ENCODE data around the gene HIBCH.
"Not testable (repeated sequence)": the region's sequence is repeated elsewhere in the genome, so short reads cannot be mapped to it uniquely, and the experiment has no call there.

Gene HIBCH

GRCh38 chr2:190308031-190308430 is 11.6 kb downstream of the HIBCH start:
- no peak for DNase-seq (ENCODE audit: low read depth in 2 of 2, low spot score in 1 of 2)

- DNase-seq (ENCODE audit: low read depth in 2 of 2, low spot score in 1 of 2) = no peak
Observed at GRCh38 chr2:190304404-190304803, 15.2 kb downstream of the HIBCH start.

GRCh38 chr2:190303647-190304046 is 16.0 kb downstream of the HIBCH start:
- no peak for DNase-seq (ENCODE audit: low read depth in 2 of 2, low spot score in 1 of 2)

DNA sequence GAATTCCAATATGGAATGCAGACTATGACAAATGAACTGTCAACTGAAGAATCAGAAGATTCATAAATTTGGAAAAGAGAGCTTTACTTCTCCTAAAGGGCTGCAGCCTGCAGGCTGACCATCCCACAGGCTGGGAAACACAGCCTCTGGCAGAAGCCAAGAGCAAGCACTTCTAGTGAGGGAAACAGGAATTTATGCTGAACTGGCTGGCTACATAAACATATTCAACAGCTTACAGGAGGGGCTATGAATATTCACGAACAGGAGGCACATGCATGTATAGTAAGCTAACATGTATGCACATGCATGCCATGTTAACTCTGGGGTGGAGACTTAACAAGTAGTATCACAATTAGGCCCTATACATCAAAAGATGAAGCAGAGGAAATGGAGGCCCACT is 17.6 kb downstream of the HIBCH start:
- DNase-seq (ENCODE audit: low read depth in 2 of 2, low spot score in 1 of 2) = no peak

GRCh38 chr2:190301032-190301431 is 18.6 kb downstream of the HIBCH start:
- no peak for DNase-seq (ENCODE audit: low read depth in 2 of 2, low spot score in 1 of 2)

DNA sequence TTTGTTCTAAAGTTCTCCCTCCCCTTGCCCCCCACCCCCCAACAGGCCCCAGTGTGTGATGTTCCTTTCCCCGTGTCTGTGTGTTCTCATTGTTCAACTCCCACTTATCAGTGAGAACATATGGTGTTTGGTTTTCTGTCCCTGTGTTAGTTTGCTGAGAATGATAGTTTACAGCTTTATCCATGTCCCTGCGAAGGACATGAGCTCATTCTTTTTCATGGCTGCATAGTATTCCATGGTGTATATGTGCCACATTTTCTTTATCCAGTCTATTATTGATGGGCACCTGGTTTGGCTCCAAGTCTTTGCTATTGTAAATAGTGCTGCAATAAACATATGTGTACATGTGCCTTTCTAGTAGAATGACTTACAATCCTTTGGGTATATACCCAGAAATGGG is 21.7 kb downstream of the HIBCH start:
- not testable (repeated sequence) for DNase-seq (ENCODE audit: low read depth in 2 of 2, low spot score in 1 of 2)

DNA sequence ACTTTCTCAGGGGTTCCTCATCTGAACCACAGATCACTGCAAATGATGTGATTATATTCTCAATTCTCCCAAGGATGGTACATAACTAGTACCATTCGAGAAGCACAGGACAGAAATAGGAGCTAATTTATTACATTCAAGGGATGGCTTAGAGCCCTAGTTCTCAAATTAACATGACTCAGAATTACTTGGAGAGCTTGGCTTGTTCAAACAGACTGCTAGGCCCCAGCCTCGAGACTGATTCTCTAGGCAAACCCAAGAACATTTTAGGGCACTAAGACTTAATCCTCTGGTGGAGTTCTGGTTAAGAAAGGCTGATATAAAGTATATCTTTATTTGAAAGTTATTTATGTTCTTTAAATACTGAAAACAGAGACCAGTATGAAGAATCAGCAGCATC is 35.8 kb downstream of the HIBCH start:
- DNase-seq (ENCODE audit: low read depth in 2 of 2, low spot score in 1 of 2) = no peak

DNA sequence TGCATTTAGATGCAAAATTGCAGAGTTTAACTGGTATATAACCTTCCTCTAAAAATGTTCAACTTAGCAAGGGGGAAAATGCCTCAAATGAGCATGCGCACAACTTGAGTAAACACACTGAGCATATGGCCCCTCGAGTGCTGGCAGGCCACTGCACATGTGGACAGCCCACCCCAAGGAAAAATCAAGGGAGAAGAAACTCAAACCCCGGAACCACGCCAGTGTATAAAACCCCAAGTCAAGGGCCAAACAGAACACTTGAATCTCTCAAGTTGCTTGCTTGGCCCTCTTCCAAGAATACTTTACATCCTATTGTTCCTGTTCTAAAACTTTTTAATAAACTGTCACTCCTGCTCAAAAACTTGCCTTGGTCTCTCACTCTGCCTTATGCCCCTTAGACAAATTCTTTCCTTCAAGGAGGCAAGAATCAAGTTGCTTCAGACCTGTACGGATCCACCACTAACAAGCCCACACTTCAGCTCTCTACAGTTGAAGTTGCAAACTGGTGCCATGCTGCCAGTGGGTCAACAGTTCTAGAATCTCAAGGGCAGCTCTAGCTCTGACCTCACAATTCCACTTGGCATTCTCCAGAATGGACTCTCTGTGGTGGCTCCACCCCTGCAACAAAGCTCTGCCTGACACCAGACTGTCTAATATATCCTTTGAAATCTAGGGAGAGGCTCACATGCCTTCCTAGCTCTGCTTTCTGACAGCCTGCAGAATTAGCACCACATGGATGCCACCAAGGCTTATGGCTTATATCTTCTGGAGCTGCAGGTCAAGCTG is 38.9 kb downstream of the HIBCH start:
- no peak for DNase-seq (ENCODE audit: low read depth in 2 of 2, low spot score in 1 of 2)

DNA sequence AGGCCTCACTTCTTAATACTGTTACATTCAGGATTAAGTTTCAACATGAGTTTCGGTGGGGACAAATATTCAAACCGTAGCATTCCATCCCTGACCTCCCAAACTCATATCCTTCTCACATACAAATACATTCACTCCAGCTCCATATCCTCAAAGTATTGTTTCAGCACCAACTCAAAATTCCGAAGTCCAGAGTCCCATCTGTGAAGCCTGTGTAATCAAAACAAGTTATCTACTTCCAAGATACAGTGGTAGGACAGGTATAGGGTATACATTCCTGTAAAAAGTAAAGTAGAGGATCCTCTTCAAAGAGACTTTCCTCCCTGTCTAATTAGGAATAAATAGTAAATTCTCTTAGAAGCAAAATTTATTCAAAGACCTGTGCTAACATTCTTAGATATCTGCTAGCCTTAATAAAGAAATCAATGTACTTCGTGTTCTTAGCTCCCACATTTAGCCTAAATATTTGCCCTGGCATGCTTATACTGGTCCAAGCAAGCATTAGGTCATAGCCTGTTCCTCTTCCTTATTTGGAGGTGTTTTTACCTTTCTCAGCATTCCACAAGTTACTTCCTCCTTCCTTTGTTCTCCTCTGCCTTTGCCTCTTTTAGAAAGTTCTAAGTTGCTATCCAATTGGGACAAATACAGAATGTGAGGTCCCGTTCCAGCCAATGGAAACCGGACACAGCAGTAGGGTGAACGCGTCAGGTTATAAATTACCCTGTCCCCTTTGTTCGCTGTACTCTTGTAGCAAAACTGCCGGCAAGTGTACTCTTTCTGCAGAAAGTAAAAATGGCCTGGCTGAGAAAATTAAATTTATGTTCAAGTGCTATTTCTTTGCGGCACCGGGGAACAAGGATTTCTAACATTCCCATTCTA is 40.1 kb downstream of the HIBCH start:
- not testable (repeated sequence) for DNase-seq (ENCODE audit: low read depth in 2 of 2, low spot score in 1 of 2)

- DNase-seq (ENCODE audit: low read depth in 2 of 2, low spot score in 1 of 2) = no peak
Observed at GRCh38 chr2:190277234-190278112, 42.2 kb downstream of the HIBCH start.

- no peak for DNase-seq (ENCODE audit: low read depth in 2 of 2, low spot score in 1 of 2)
Observed at GRCh38 chr2:190272457-190272842, 47.2 kb downstream of the HIBCH start.

DNA sequence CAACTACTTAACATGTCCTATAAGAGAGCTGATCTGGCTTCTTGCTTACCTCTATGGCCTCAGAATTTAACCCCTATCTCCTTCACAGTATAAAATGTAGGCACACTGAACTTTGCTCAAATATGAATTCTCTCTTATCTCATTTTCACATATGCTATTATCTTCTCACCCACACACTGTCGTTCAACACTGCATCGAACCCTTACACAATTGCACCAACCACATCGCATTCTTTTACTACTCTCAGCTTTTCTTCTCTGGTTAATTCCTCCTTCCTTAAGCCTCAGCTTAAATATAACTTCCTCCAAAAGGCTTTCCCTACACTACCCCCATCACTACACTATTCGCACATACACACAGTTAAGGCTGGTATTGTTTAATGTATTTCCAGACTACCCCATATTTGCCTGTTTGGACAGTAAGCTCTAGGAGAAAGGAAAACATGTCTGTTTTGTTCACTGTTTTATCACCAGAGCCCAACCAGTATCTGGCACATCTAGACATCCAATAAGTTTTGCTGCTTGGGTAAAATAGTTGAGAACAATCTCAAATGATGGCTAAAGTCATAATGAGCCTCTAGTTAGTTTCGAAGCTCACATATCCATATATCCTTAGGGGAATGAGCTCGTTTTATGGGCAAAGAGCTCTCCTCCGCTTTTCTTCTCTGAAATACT is 47.7 kb downstream of the HIBCH start:
- no peak for DNase-seq (ENCODE audit: low read depth in 2 of 2, low spot score in 1 of 2)

GRCh38 chr2:190270298-190270697 is 49.3 kb downstream of the HIBCH start:
- no peak for DNase-seq (ENCODE audit: low read depth in 2 of 2, low spot score in 1 of 2)

GRCh38 chr2:190269699-190270098 is 49.9 kb downstream of the HIBCH start:
- not testable (repeated sequence) for DNase-seq (ENCODE audit: low read depth in 2 of 2, low spot score in 1 of 2)

- no peak for DNase-seq (ENCODE audit: low read depth in 2 of 2, low spot score in 1 of 2)
Observed at GRCh38 chr2:190267302-190267701, 52.3 kb downstream of the HIBCH start.

DNA sequence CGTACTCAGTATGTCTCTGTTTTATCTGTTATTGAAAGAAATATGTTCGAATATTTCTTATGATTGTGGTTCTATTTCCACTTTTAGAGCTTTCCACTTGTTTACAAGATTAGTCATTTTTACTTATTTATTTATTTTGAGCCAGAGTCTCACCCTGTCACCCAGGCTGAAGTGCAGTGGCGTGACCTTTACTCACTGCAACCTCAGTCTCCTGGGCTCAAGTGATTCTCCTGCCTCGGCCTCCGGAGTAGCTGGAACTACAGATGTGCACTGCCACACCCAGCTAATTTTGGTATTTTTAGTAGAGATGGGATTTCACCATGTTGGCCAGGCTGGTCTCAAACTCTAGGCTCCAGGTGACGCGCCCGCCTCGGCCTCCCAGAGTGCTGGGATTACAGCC is 53.3 kb downstream of the HIBCH start:
- DNase-seq (ENCODE audit: low read depth in 2 of 2, low spot score in 1 of 2) = no peak

- DNase-seq (ENCODE audit: low read depth in 2 of 2, low spot score in 1 of 2) = no peak
Observed at GRCh38 chr2:190261851-190262250, 57.8 kb downstream of the HIBCH start.

GRCh38 chr2:190256087-190256486 is 63.5 kb downstream of the HIBCH start:
- DNase-seq (ENCODE audit: low read depth in 2 of 2, low spot score in 1 of 2) = no peak

GRCh38 chr2:190255676-190256075 is 64.0 kb downstream of the HIBCH start:
- no peak for DNase-seq (ENCODE audit: low read depth in 2 of 2, low spot score in 1 of 2)

GRCh38 chr2:190254063-190254850 is 65.4 kb downstream of the HIBCH start:
- DNase-seq (ENCODE audit: low read depth in 2 of 2, low spot score in 1 of 2) = no peak

Data from stimulated activated CD8-positive, alpha-beta memory T cell treated with anti-CD3 and anti-CD28 coated beads, Interleukin-4, amount 100 ng/mL, for 4 hours (primary cell).